DMS53 treated with DMSO at 0.1 percent for 48 hours (cell line): ENCODE measurements around the gene PGK2.

Source experiments
- DNase-seq: peaks from one replicate; lab custom pipeline; 2025; ENCODE audit not compliant: unreplicated experiment; lab: John Stamatoyannopoulos, UW

The PGK2 gene

GRCh38 chr6:49787176-49787575 lies at the start of gene PGK2:
Gene PGK2 (minus strand): TSS chr6:49787285. CDS start chr6:49787187, 98 bp downstream.
- DNase-seq = no peak

- DNase-seq = no peak
These were observed 48.1 kb upstream of the PGK2 start for GRCh38 chr6:49835140-49835539.

- DNase-seq = no peak
These were observed 46.3 kb upstream of the PGK2 start for GRCh38 chr6:49833386-49833785.

GRCh38 chr6:49826743-49827406 lies 39.8 kb upstream of the PGK2 start:
- no peak for DNase-seq

- DNase-seq = no peak
These were observed 28.1 kb upstream of the PGK2 start for GRCh38 chr6:49815166-49815565.

- no peak for DNase-seq
These were observed 26.2 kb upstream of the PGK2 start for GRCh38 chr6:49813248-49813647.

- no peak for DNase-seq
These were observed 19.1 kb upstream of the PGK2 start for GRCh38 chr6:49806145-49806544.

GRCh38 chr6:49805246-49805645 lies 18.2 kb upstream of the PGK2 start:
- no peak for DNase-seq

GRCh38 chr6:49801525-49801924 lies 14.4 kb upstream of the PGK2 start:
- no peak for DNase-seq

GRCh38 chr6:49799090-49799489 lies 12.0 kb upstream of the PGK2 start:
- no peak for DNase-seq

- peak; percentile 38 for DNase-seq
These were observed 9.9 kb upstream of the PGK2 start for GRCh38 chr6:49796842-49797455.

- DNase-seq = no peak
These were observed 3.3 kb upstream of the PGK2 start for GRCh38 chr6:49790341-49790740.

GRCh38 chr6:49784272-49784671 lies 2.8 kb downstream of the PGK2 start:
- DNase-seq = no peak

GRCh38 chr6:49782725-49783124 lies 4.4 kb downstream of the PGK2 start:
- no peak for DNase-seq

GRCh38 chr6:49782293-49782692 lies 4.8 kb downstream of the PGK2 start:
- no peak for DNase-seq

- DNase-seq = no peak
These were observed 10.6 kb downstream of the PGK2 start for GRCh38 chr6:49776444-49776843.

GRCh38 chr6:49775043-49775442 lies 12.0 kb downstream of the PGK2 start:
- DNase-seq = no peak

GRCh38 chr6:49772285-49772684 lies 14.8 kb downstream of the PGK2 start:
- no peak for DNase-seq

- DNase-seq = no peak
These were observed 20.3 kb downstream of the PGK2 start for GRCh38 chr6:49766762-49767161.

- no peak for DNase-seq
These were observed 22.4 kb downstream of the PGK2 start for GRCh38 chr6:49764571-49765236.

GRCh38 chr6:49744259-49744658 lies 42.8 kb downstream of the PGK2 start, which contains the start of gene CRISP3:
Gene CRISP3 (minus strand): TSS chr6:49744388. CDS start chr6:49744367, 21 bp downstream.
- peak; percentile 86 for DNase-seq

- DNase-seq = no peak
These were observed 43.7 kb downstream of the PGK2 start for GRCh38 chr6:49743429-49743828.
